ENCODE data around the gene TPSB2. TPM values are rescaled to one million over a fixed set of nuclear protein-coding genes. Genes with fewer than 3 reads are reported as not detected.

TPSB2 gene
- total RNA-seq, 1 donor from 2014 or later, result 3.6 TPM

DNA sequence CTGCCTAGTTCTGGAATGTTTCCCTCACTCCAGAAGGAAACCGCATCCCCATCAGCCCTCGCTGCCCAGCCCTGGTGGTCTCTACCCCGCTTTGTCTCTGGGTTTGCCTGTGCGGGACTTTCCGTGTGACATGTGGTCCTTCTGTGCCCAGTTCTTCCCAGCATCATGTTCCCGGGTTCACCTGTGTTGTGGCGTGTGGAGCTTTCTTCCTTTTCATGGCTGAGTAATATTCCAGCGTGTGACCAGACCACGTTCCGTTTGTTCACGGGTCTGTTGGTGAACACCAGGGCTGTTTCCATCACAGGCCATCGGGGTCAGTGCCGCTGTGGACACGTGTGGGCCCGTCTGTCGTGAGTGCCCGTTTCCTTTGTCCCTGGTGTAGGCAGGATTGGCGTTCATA lies 45.0 kb downstream of the TPSB2 start:
- Histone ChIP-seq H3K4me1 (peaks cover 26% of the 10 kb centered on the region), H3K36me3 (no peaks in the 10 kb centered on the region), H3K9me3 (replicated peaks) (no peaks in the 10 kb centered on the region), H3K4me3 (no peak overlapping the region), H3K27me3 (ENCODE audit: low read depth) (peaks cover 62% of the 10 kb centered on the region), H3K27ac (replicated peaks) (no peak overlapping the region)
- DNase-seq, result no peak
- TF ChIP-seq, protein P1, sequence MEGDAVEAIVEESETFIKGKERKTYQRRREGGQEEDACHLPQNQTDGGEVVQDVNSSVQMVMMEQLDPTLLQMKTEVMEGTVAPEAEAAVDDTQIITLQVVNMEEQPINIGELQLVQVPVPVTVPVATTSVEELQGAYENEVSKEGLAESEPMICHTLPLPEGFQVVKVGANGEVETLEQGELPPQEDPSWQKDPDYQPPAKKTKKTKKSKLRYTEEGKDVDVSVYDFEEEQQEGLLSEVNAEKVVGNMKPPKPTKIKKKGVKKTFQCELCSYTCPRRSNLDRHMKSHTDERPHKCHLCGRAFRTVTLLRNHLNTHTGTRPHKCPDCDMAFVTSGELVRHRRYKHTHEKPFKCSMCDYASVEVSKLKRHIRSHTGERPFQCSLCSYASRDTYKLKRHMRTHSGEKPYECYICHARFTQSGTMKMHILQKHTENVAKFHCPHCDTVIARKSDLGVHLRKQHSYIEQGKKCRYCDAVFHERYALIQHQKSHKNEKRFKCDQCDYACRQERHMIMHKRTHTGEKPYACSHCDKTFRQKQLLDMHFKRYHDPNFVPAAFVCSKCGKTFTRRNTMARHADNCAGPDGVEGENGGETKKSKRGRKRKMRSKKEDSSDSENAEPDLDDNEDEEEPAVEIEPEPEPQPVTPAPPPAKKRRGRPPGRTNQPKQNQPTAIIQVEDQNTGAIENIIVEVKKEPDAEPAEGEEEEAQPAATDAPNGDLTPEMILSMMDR (IDR thresholded peaks at IDR 0.05; ENCODE audit: borderline replicate concordance), result no peak
- intact Hi-C loops (cut with micrococcal nuclease), result no loop called here

DNA sequence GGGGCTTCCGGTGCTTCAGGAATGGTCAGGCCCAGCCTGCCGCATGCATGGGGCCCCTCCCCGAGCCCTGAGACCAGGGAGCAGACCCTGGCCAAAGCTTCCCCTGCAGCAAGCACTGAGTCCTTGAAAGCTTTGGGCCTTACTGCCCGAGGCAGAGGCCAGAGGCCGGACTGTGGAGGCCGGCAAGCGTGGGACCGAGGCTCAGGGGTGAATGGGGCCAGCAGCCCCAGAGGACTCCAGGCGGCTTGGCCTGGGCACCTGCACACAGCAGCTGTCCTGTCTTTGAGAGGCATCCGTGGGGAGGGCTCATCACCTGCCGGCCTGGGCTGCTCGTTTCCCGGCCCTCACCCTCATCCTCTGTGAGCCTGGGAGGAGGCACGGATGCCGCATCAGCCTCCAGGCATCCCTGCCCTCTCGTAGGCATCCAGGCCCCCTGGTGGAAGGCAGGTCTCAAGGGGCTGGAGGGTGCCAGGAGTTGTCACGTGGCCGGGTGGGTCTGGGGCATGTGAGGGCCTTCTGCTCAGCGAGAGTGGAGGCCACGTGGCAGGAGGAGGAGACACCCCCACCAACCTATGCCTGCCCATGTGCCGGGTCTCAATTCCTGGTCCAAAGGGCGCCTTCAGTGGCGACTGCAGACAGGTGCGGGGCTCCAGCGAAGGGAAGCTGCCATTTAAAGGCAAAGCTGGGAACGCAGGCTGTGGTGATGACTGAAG lies 45.7 kb downstream of the TPSB2 start:
- peaks cover 26% of the 10 kb centered on the region for H3K4me1 ChIP-seq
- DNase-seq, result no peak
- no peak overlapping the region for H3K4me3 ChIP-seq
- TF ChIP-seq, protein P1 (IDR thresholded peaks at IDR 0.05; ENCODE audit: borderline replicate concordance), result no peak
- no peaks in the 10 kb centered on the region for H3K36me3 ChIP-seq
- no peak overlapping the region for H3K27ac ChIP-seq (replicated peaks)
- no peaks in the 10 kb centered on the region for H3K9me3 ChIP-seq (replicated peaks)
- intact Hi-C loops (cut with micrococcal nuclease), result no loop called here
- H3K27me3 ChIP-seq (ENCODE audit: low read depth), result peaks cover 59% of the 10 kb centered on the region

DNA sequence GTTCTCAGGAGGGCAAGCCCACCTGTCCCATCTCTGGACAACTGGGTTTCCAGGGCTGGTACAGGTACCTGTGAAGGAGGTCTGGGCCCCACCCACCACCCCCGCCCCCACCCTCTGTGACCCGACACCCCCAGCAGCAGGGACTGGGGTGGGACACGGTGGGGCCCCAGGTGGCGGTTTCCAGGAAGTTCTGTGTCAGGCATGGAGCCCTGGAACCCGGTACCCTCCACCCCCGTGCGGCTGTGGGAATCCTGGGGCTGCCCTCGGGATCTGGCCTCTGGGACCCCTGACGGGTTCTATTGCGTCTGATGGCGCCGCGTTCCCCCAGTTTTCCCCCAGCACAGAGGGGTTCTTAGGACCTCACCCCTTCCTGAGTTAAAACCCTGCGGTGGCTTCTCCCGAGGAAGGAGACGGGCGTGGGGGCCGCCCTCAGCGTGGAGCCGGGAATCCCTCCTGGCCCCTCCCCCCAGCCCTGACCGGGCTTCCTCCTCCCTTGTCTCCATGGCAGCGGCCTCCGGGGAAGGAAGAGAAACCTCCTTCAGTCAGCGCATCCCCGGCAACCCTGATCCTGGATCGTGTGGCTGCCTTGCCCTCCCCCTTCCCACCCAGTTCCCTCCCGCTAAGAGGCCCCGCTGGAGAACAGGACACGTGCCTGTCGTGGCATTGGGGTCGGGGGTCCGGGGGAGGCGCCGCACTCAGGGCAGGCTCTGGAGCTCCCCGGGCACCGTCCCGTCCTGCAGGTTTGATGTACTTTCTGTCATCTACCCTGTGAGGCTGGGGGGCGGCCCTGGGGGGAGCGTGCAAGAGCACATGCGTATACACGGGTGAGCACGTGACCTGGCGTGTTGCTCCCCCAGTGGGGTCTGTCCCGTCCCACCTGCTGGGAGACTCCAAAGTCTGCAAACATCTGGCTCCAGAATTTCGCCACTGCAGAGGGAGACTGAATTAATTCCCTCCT lies 46.8 kb downstream of the TPSB2 start:
- intact Hi-C loops (cut with micrococcal nuclease), result no loop called here
- Histone ChIP-seq H3K4me1 (peaks cover 26% of the 10 kb centered on the region), H3K27ac (replicated peaks) (peak overlapping the region; percentile 57)

DNA sequence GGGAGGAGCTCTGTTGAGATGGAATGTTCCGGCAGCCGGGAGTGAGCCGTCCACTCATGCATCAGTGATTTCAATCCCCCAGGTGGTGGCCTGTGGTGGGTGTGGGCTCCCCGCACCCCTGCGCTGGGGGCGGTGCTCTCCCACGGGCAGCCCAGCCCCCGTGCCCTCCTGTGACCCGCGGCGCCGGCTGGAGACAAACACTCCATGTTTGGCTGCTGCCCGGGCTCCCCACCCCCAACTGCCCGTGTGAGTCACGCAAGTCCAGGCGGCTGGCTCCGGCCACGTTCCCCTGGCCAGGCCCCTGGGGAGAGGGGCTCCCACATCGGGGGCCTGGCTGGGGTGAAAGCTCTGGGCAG lies 47.7 kb downstream of the TPSB2 start:
- Histone ChIP-seq H3K9me3 (replicated peaks) (no peaks in the 10 kb centered on the region), H3K4me1 (peaks cover 26% of the 10 kb centered on the region), H3K36me3 (no peaks in the 10 kb centered on the region), H3K27ac (replicated peaks) (peak overlapping the region; percentile 77), H3K4me3 (peak overlapping the region; percentile 17), H3K27me3 (ENCODE audit: low read depth) (peaks cover 63% of the 10 kb centered on the region)
- intact Hi-C loops (cut with micrococcal nuclease), result no loop called here
- DNase-seq, result peak; percentile 65
- TF ChIP-seq, protein P1 (IDR thresholded peaks at IDR 0.05; ENCODE audit: borderline replicate concordance), result no peak

More for the DNA sequence above, 46.8 kb downstream of the TPSB2 start:
- DNase-seq, result peak; percentile 58
- Histone ChIP-seq H3K4me3 (peak overlapping the region; percentile 17), H3K36me3 (no peaks in the 10 kb centered on the region), H3K27me3 (ENCODE audit: low read depth) (peaks cover 65% of the 10 kb centered on the region), H3K9me3 (replicated peaks) (no peaks in the 10 kb centered on the region)
- TF ChIP-seq, protein P1 (IDR thresholded peaks at IDR 0.05; ENCODE audit: borderline replicate concordance), result no peak

DNA sequence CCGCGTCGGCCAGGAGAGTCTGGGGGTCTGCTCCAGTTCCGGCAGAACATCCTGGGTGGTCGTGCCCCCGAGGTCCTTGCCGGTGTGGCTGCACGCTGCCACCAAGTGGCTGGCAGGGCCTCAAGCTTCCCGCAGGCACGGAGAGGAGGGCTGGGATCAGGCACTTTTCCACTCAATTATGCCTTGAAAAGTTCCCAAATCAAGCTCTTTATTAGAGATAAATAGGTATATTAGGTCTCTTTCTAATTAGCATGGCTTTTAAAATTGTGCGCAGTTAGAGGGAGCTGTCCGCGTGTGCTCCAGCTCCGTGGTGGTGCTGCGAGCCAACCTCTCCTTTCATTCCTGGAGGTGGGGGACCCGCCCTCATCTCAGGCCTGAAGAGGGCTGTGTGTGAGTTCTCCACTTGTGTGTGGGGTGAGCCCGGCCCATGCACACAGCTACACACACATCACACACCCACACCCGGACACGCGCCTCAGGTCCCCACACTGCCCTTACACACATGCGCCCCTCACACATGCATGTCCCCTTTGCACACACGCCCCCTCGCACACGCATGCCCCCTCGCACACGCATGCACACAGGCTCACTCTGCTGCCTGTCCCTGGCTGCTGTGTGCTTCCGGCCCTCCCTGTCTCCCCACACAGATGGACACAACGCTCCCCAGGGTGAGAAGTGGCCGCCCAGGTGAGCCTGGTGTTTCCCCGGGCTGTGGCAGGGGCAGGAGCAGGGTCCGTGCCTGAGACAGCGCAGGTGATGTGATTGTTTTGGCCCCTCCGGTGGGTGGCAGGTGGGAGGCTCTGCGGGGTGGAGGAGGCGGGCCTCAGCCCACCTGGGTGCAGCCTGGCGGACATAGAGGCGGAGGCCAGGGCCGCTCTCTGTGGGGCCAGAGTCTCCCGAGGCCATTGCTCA lies 48.3 kb downstream of the TPSB2 start:
- H3K4me3 ChIP-seq, result peak overlapping the region; percentile 21
- H3K4me1 ChIP-seq, result peaks cover 26% of the 10 kb centered on the region
- intact Hi-C loops (cut with micrococcal nuclease), result no loop called here
- H3K27ac ChIP-seq (replicated peaks), result peak overlapping the region; percentile 77
- H3K9me3 ChIP-seq (replicated peaks), result no peaks in the 10 kb centered on the region
- H3K27me3 ChIP-seq (ENCODE audit: low read depth), result peaks cover 69% of the 10 kb centered on the region
- DNase-seq, result no peak
- H3K36me3 ChIP-seq, result no peaks in the 10 kb centered on the region
- TF ChIP-seq, protein P1 (IDR thresholded peaks at IDR 0.05; ENCODE audit: borderline replicate concordance), result no peak
